ENCODE data around the gene SDF4. TPM values are rescaled to one million over a fixed set of nuclear protein-coding genes. Genes with fewer than 3 reads are reported as not detected.

SDF4 gene
- total RNA-seq, 6 donors from 2014 or later = 79.0 to 172 (median 148) TPM

- Histone ChIP-seq H3K4me3 (peak overlapping the region in 3 of 4 donors; percentile 26 to 41 (median 30)), H3K9me3 (no peaks in the 10 kb centered on the region), H3K27me3 (no peaks in the 10 kb centered on the region), H3K27ac (peak overlapping the region in 1 of 4 donors; percentile 61), H3K4me1 (peaks cover 0 to 17% (median 5%) of the 10 kb centered on the region in 4 donors), H3K36me3 (no peaks in the 10 kb centered on the region)
- peak in 1 of 2 donors; percentile 27 for ATAC-seq (ENCODE audit: low FRiP score in 2 of 2)
- peak in 1 of 2 donors; percentile 75 for DNase-seq
- WGBS, 2 donors = 41 to 74% methylated on average over 16 to 39 of the region's 39 CpGs
- TF ChIP-seq POLR2A (IDR thresholded peaks at IDR 0.05) = no peak
- no peak for TF ChIP-seq POLR2AphosphoS5 (IDR thresholded peaks at IDR 0.05)
- TF ChIP-seq CTCF (IDR thresholded peaks at IDR 0.05) = no peak
- TF ChIP-seq EP300 (IDR thresholded peaks at IDR 0.05) = no peak
Observed at GRCh38 chr1:1182491-1183220, 49.1 kb downstream of the SDF4 start.

GRCh38 chr1:1181938-1182410 is 49.8 kb downstream of the SDF4 start:
- no peaks in the 10 kb centered on the region for H3K9me3 ChIP-seq
- ATAC-seq (ENCODE audit: low FRiP score in 2 of 2) (no peak), DNase-seq (peak in 1 of 2 donors; percentile 76)
- no peak overlapping the region for H3K4me3 ChIP-seq
- no peaks in the 10 kb centered on the region for H3K36me3 ChIP-seq
- peaks cover 0 to 17% (median 5%) of the 10 kb centered on the region in 4 donors for H3K4me1 ChIP-seq
- H3K27me3 ChIP-seq = no peaks in the 10 kb centered on the region
- TF ChIP-seq POLR2A (IDR thresholded peaks at IDR 0.05) (no peak), CTCF (IDR thresholded peaks at IDR 0.05) (no peak), POLR2AphosphoS5 (IDR thresholded peaks at IDR 0.05) (no peak), EP300 (IDR thresholded peaks at IDR 0.05) (no peak)
- H3K27ac ChIP-seq = no peak overlapping the region
- 66 to 71% methylated on average over 11 to 21 of the region's 21 CpGs for WGBS, 2 donors

- WGBS, 2 donors = 91 to 95% methylated on average over 23 to 26 of the region's 26 CpGs
- ATAC-seq (ENCODE audit: low FRiP score in 2 of 2) = no peak
Observed at GRCh38 chr1:1181129-1181937, 50.5 kb downstream of the SDF4 start.

GRCh38 chr1:1179983-1180861 is 51.6 kb downstream of the SDF4 start:
- Histone ChIP-seq H3K4me3 (no peak overlapping the region), H3K4me1 (peaks cover 0 to 17% (median 5%) of the 10 kb centered on the region in 4 donors), H3K27ac (no peak overlapping the region), H3K36me3 (no peaks in the 10 kb centered on the region), H3K9me3 (no peaks in the 10 kb centered on the region), H3K27me3 (no peaks in the 10 kb centered on the region)
- WGBS, 2 donors = 67 to 82% methylated on average over 16 to 46 of the region's 51 CpGs
- ATAC-seq (ENCODE audit: low FRiP score in 2 of 2) = no peak
- TF ChIP-seq POLR2A (IDR thresholded peaks at IDR 0.05) = no peak
- TF ChIP-seq CTCF (IDR thresholded peaks at IDR 0.05) = no peak
- TF ChIP-seq EP300 (IDR thresholded peaks at IDR 0.05) = no peak
- peak in 1 of 2 donors; percentile 79 for DNase-seq

More at GRCh38 chr1:1181129-1181937, 50.5 kb downstream of the SDF4 start:
- no peak overlapping the region for H3K27ac ChIP-seq
- H3K4me1 ChIP-seq = peaks cover 0 to 17% (median 5%) of the 10 kb centered on the region in 4 donors
- no peaks in the 10 kb centered on the region for H3K27me3 ChIP-seq
- H3K9me3 ChIP-seq = no peaks in the 10 kb centered on the region
- no peak for TF ChIP-seq POLR2AphosphoS5 (IDR thresholded peaks at IDR 0.05)
- DNase-seq = peak in 1 of 2 donors; percentile 60
- H3K4me3 ChIP-seq = no peak overlapping the region
- no peaks in the 10 kb centered on the region for H3K36me3 ChIP-seq

All from upper lobe of left lung (tissue), 6 donors.